BLaER1 treated with 17β-estradiol and CSF1 and Interleukin-3, amounts not matched to agents 10 nM and 100 nM (cell line): ENCODE measurements around the gene OR4X2.

Experiments
- H3K27ac ChIP-seq, 11 experiments: shearing (Covaris generic); formaldehyde crosslinking; 2 replicates each; pipeline ENCODE4 v1.8.1; 2022
- H3K27me3 ChIP-seq, 11 experiments: shearing (Covaris generic); formaldehyde crosslinking; 2 replicates each; pipeline ENCODE4 v1.8.1; 2022
- H3K36me3 ChIP-seq, 11 experiments: shearing (Covaris generic); formaldehyde crosslinking; 2 replicates each; pipeline ENCODE4 v1.8.1; 2022
- H3K4me1 ChIP-seq, 10 experiments: shearing (Covaris generic); formaldehyde crosslinking; 2 replicates each; pipeline ENCODE4 v1.8.1; 2022
- H3K4me2 ChIP-seq, 11 experiments: shearing (Covaris generic); formaldehyde crosslinking; 2 replicates each; pipeline ENCODE4 v1.8.1; 2022
- H3K4me3 ChIP-seq, 10 experiments: shearing (Covaris generic); formaldehyde crosslinking; 2 replicates each; pipeline ENCODE4 v1.8.1; 2022
- H3K9ac ChIP-seq, 11 experiments: shearing (Covaris generic); formaldehyde crosslinking; 2 replicates each; pipeline ENCODE4 v1.8.1; 2022
- H3K9me3 ChIP-seq, 11 experiments: shearing (Covaris generic); formaldehyde crosslinking; replicated peaks in 1 of 11; 2 replicates each; pipeline ENCODE4 v1.8.1; 2022
- H4K20me1 ChIP-seq, 11 experiments: shearing (Covaris generic); formaldehyde crosslinking; 2 replicates each; pipeline ENCODE4 v1.8.1; 2022
- Cebpa-rat ChIP-seq, 11 experiments: shearing (Covaris generic); IDR thresholded peaks; 2 replicates each; pipeline ENCODE4 v1.8.1; 2022

The OR4X2 gene

GRCh38 chr11:48263423-48263911, 18.6 kb downstream of the OR4X2 start, which contains the start of gene OR4X1:
Gene OR4X1, plus strand, starts transcription at chr11:48263861. Its CDS starts 0 bp downstream, at chr11:48263861.
- H3K9ac ChIP-seq = no peak within 1 kb of the TSS
- no peaks in the 10 kb centered on the region for H3K27me3 ChIP-seq
- H3K9me3 ChIP-seq = no peaks in the 10 kb centered on the region
- H3K36me3 ChIP-seq = no peaks in the 10 kb centered on the region
- no peaks in the 10 kb centered on the region for H4K20me1 ChIP-seq
- no peaks in the 10 kb centered on the region for H3K4me1 ChIP-seq
- no peak within 1 kb of the TSS for H3K4me3 ChIP-seq
- H3K27ac ChIP-seq = no peak within 1 kb of the TSS
- TF ChIP-seq Cebpa-rat (IDR thresholded peaks at IDR 0.05) = no peak
- H3K4me2 ChIP-seq = no peak within 1 kb of the TSS

GRCh38 chr11:48270621-48271020, 25.7 kb downstream of the OR4X2 start:
- no peaks in the 10 kb centered on the region for H3K36me3 ChIP-seq
- H3K9me3 ChIP-seq = no peaks in the 10 kb centered on the region
- no peak overlapping the region for H3K9ac ChIP-seq
- no peak overlapping the region for H3K4me3 ChIP-seq
- H4K20me1 ChIP-seq = no peaks in the 10 kb centered on the region
- H3K4me1 ChIP-seq = no peaks in the 10 kb centered on the region
- no peaks in the 10 kb centered on the region for H3K27me3 ChIP-seq
- H3K27ac ChIP-seq = no peak overlapping the region
- no peak overlapping the region for H3K4me2 ChIP-seq
- TF ChIP-seq Cebpa-rat (IDR thresholded peaks at IDR 0.05) = no peak

- no peaks in the 10 kb centered on the region for H4K20me1 ChIP-seq
- H3K9me3 ChIP-seq = no peaks in the 10 kb centered on the region
- TF ChIP-seq Cebpa-rat (IDR thresholded peaks at IDR 0.05) = no peak
- H3K27me3 ChIP-seq = no peaks in the 10 kb centered on the region
- H3K27ac ChIP-seq = no peak overlapping the region
- no peaks in the 10 kb centered on the region for H3K36me3 ChIP-seq
- H3K9ac ChIP-seq = no peak overlapping the region
- no peaks in the 10 kb centered on the region for H3K4me1 ChIP-seq
- H3K4me3 ChIP-seq = no peak overlapping the region
- no peak overlapping the region for H3K4me2 ChIP-seq
Measured at GRCh38 chr11:48272606-48273005, 27.7 kb downstream of the OR4X2 start.
